T-helper 2 cell treated with Interferon-gamma antibody and Interleukin-4, amounts not matched to agents 5 μg/mL and 100 μg/mL, for 36 hours (primary cell): ENCODE results near the gene GYPA.
"Not testable (repeated sequence)": the region's sequence is repeated elsewhere in the genome, so short reads cannot be mapped to it uniquely, and the experiment has no call there.

ENCODE experiments used
- DNase-seq: peaks from one replicate; pipeline ENCODE4 v3.0.0; 2021; ENCODE audit warnings: low spot score
- H3K27ac Mint-ChIP-seq: one replicate; pipeline ENCODE4 v1.8.0; 2021; ENCODE audit warnings: mild to moderate bottlenecking, mixed read lengths
- H3K27me3 Mint-ChIP-seq: one replicate; pipeline ENCODE4 v1.8.0; 2021; ENCODE audit warnings: low read depth, mixed read lengths
- H3K36me3 Mint-ChIP-seq: one replicate; pipeline ENCODE4 v1.8.0; 2021; ENCODE audit warnings: low read depth, mixed read lengths
- H3K4me1 Mint-ChIP-seq: one replicate; pipeline ENCODE4 v1.8.0; 2021; ENCODE audit warnings: low read depth, mixed read lengths
- H3K4me3 Mint-ChIP-seq: one replicate; pipeline ENCODE4 v1.8.0; 2022; ENCODE audit warnings: mild to moderate bottlenecking, moderate library complexity, mixed read lengths
- H3K9me3 Mint-ChIP-seq: one replicate; pipeline ENCODE4 v1.8.0; 2021; ENCODE audit warnings: mixed read lengths

The GYPA gene

DNA sequence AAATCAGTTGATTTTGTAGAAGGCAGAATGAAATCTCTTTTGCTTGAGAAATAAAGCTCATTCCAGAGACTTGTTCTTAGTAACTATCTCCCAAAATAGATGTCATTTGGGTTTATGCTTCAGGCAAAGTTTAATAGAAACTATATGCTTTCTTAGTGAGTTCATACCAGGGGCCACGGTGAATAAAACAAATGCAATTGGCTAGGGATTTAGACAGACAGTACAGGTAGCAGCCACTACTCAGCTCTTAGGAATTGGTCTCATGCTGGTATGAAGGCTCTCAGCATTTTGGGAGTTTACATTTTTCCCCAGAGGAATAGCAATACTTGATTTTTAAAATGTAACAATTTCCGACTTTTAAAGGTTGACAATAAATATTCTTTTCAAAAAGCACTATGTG is 27.0 kb downstream of the GYPA start:
- H3K9me3 Mint-ChIP-seq = no peaks in the 10 kb centered on the region
- no peak overlapping the region for H3K4me3 Mint-ChIP-seq
- no peak overlapping the region for H3K27ac Mint-ChIP-seq
- no peak for DNase-seq
- H3K36me3 Mint-ChIP-seq = no peaks in the 10 kb centered on the region
- H3K4me1 Mint-ChIP-seq = no peaks in the 10 kb centered on the region
- peaks cover 2% of the 10 kb centered on the region for H3K27me3 Mint-ChIP-seq

DNA sequence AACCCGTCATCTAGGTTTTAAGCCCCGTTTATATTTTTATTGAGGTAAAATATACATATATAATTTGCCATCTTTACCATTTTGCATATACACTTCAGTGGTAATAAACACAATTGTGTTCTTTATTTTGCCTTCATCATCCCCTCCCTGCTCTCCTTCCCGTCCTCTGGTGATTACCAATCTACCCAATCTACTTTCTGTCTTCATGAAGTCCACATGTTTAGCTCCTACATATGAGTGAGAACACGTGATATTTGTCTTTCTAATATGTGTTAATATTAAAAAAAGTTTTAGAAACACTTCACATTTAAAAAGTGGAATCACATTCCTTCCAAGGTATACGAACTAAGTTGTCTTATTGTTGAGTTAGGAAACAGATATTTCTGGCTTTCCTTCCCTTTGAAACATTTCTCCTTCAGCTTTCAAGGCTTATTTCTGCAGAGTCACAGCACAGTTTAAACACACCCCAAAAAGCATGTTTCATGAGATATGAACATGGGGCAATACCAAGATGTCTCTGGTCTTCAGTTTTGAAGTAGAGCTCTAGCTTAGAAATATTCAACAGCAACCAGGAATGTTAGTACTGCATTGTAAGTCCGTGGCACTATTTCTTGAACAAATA is 35.9 kb downstream of the GYPA start:
- no peak for DNase-seq
- Mint-ChIP-seq H3K4me3 (no peak overlapping the region), H3K27ac (no peak overlapping the region), H3K9me3 (no peaks in the 10 kb centered on the region), H3K36me3 (no peaks in the 10 kb centered on the region), H3K27me3 (no peaks in the 10 kb centered on the region), H3K4me1 (no peaks in the 10 kb centered on the region)

DNA sequence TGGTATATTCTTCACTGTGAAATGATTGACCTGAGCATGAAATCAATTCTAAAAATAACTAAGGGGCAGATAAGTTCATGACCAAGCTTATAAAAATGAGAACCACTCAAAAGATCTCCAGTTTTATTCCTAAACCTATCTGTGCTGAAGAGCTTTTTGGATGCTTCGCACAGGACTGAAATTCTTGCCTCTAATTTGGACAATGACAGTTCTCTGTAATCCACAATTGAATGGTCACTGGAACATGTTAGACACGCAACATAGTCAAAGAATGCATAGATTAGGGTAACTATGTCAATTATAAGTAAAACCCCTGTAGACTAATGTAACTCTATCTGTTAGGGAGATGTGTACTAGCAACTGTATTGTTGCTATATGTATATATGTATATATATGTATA is 42.7 kb downstream of the GYPA start:
- not testable (repeated sequence) for H3K27ac Mint-ChIP-seq, H3K4me1 Mint-ChIP-seq, H3K36me3 Mint-ChIP-seq, H3K27me3 Mint-ChIP-seq, H3K9me3 Mint-ChIP-seq, DNase-seq, H3K4me3 Mint-ChIP-seq

DNA sequence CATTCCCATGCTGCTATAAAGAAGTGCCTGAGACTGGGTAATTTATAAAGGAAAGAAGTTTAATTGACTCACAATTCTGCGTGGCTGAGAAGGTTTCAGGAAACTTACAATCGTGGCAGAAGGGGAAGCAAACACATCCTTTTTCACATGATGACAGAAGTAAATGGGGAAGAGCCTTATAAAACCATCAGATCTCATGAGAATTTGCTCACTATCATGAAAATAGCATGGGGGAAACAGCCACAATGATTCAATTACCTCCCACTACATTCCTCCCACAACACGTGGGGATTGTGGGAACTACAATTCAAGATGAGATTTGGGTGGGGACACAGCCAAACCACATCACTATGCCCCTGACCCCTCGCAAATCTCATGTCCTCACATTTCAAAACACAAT is 46.5 kb downstream of the GYPA start:
- not testable (repeated sequence) for H3K9me3 Mint-ChIP-seq, H3K4me1 Mint-ChIP-seq, DNase-seq, H3K27me3 Mint-ChIP-seq, H3K4me3 Mint-ChIP-seq, H3K27ac Mint-ChIP-seq, H3K36me3 Mint-ChIP-seq

- not testable (repeated sequence) for H3K4me1 Mint-ChIP-seq, DNase-seq, H3K27ac Mint-ChIP-seq, H3K9me3 Mint-ChIP-seq, H3K27me3 Mint-ChIP-seq, H3K4me3 Mint-ChIP-seq, H3K36me3 Mint-ChIP-seq
These were observed 49.3 kb downstream of the GYPA start for GRCh38 chr4:144091181-144091580.

GRCh38 chr4:144090744-144091143 is 49.8 kb downstream of the GYPA start:
- Mint-ChIP-seq H3K36me3 (no peaks in the 10 kb centered on the region), H3K9me3 (no peaks in the 10 kb centered on the region), H3K27ac (no peak overlapping the region), H3K27me3 (no peaks in the 10 kb centered on the region), H3K4me3 (no peak overlapping the region), H3K4me1 (no peaks in the 10 kb centered on the region)
- no peak for DNase-seq

DNA sequence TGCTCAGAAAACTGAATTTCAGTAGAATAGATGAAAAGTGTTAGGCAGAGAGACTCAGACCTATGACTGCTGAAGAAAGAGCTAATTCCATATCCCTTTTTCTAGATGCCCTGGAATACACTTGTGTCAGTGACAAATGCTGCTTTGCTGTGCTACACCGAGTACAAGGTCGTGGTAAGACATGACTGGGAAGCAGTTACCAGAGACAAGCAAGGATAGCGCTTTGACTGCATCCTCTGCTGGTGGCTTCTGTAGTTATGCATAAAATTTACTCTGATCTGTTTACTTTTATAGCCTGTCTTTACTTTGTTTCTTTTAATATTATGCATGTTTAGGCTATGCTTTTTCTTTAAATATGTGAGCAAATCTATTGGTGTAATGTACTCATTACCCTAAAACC is 58.5 kb downstream of the GYPA start:
- not testable (repeated sequence) for H3K4me1 Mint-ChIP-seq, H3K4me3 Mint-ChIP-seq, H3K27me3 Mint-ChIP-seq, H3K36me3 Mint-ChIP-seq, H3K9me3 Mint-ChIP-seq, DNase-seq, H3K27ac Mint-ChIP-seq

DNA sequence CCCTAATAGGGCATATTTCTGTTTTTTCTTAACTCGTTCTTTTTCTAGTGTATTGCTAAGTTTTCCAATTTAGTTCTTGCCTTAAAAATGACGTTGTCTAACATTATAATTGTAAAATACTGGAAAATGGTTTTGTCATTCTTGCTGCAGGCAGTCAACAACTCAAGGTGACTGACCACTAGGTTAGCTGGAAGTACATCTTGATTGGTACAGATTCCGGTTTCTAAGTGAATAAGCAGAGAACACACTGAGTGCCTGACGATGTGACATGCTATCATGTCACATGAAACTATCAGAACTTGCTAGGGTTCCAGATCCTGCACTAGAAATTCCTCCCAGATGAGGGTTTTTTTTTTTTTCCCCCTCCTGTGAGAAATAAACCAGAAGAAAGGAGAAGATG is 60.4 kb downstream of the GYPA start:
- H3K36me3 Mint-ChIP-seq, DNase-seq, H3K4me3 Mint-ChIP-seq, H3K27me3 Mint-ChIP-seq, H3K9me3 Mint-ChIP-seq, H3K27ac Mint-ChIP-seq, H3K4me1 Mint-ChIP-seq: not testable (repeated sequence)

- not testable (repeated sequence) for H3K27me3 Mint-ChIP-seq, H3K36me3 Mint-ChIP-seq, H3K27ac Mint-ChIP-seq, H3K4me3 Mint-ChIP-seq, H3K4me1 Mint-ChIP-seq, DNase-seq, H3K9me3 Mint-ChIP-seq
These were observed 61.8 kb downstream of the GYPA start for GRCh38 chr4:144078746-144079145.

GRCh38 chr4:144061556-144061955 is 79.0 kb downstream of the GYPA start:
- not testable (repeated sequence) for H3K27ac Mint-ChIP-seq, DNase-seq, H3K36me3 Mint-ChIP-seq, H3K27me3 Mint-ChIP-seq, H3K4me3 Mint-ChIP-seq, H3K4me1 Mint-ChIP-seq
- peaks cover 13% of the 10 kb centered on the region for H3K9me3 Mint-ChIP-seq

DNA sequence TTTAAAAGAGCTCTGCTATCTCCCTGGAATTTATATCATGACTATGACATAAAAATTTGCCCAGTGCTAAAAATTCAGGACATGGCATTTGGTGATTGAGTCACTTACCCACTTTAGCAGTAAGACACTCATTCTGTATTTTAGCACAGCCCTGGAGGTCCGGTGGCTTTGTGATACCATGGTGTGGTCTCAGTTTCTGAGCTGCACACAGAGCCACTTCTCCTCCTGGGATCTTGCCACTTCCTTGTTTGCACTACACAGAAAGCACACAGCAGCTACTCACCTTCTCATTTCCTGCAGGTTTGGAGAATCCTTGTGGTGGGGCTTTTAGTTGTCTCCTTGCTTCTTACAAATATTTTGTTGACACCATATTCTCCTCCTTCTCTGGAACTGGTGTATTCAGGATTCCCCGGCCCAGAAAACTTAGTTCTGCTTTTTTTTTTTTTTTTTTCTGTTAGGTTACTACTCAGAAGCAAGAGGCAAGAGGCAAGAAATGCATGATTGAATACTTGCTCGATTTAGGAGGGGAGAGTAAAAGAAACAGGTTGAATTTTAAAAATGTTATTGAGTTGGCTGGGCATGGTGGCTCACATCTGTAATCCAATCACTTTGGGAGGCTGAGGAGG is 80.2 kb downstream of the GYPA start:
- not testable (repeated sequence) for H3K27me3 Mint-ChIP-seq, H3K4me3 Mint-ChIP-seq, H3K27ac Mint-ChIP-seq, DNase-seq, H3K4me1 Mint-ChIP-seq, H3K36me3 Mint-ChIP-seq
- H3K9me3 Mint-ChIP-seq = peaks cover 13% of the 10 kb centered on the region
